ENCODE data around the gene BET1L.

- no peak for TF ChIP-seq EZH2phosphoT487 (IDR thresholded peaks at IDR 0.05; ENCODE audit: insufficient read depth, low read depth)
- TF ChIP-seq EZH2 (IDR thresholded peaks at IDR 0.05; ENCODE audit: insufficient read depth, poor library complexity, severe bottlenecking): no peak
Measured at GRCh38 chr11:199782-200181, 7.4 kb downstream of the BET1L start.

Measured in GM23248 (cell line).